SK-N-SH (cell line): ENCODE measurements around the gene PTCD2. TPM values are rescaled to one million over a fixed set of nuclear protein-coding genes. Genes with fewer than 3 reads are reported as not detected.

Experiments
- CTCF ChIA-PET: fragments of 300-600, 350-600 bp; formaldehyde crosslinking; extraction: SDS; loops from one replicate; lab custom pipeline; 2021; lab: Yijun Ruan, JAX
- POLR2A ChIA-PET: fragments of 350-600 bp; sonication (Branson Sonifier 250); formaldehyde crosslinking; extraction: SDS; loops from one replicate; lab custom pipeline; 2020; ENCODE audit warnings: antibody characterized with exemption, inconsistent platforms; lab: Yijun Ruan, JAX
- DNase-seq: peaks from one replicate; pipeline ENCODE4 v3.0.0; 2012
- H2AFZ ChIP-seq: fragments of 200-600 bp; sonication (generic); 2 replicates; pipeline ENCODE4 v1.8.1; 2016; ENCODE audit warnings: antibody characterized with exemption, mild to moderate bottlenecking, low read depth
- H3F3A ChIP-seq: fragments of 200-600 bp; sonication (generic); replicated peaks from 2 replicates; pipeline ENCODE3; 2016; ENCODE audit warnings: antibody characterized with exemption, mild to moderate bottlenecking; ENCODE audit not compliant: insufficient read depth
- H3K27ac ChIP-seq, 2 experiments: fragments of 200-500 bp in 1 of 2; fragments of 200-600 bp in 1 of 2; sonication (Bioruptor generic) in 1 of 2; sonication (generic), shearing (Covaris generic) in 1 of 2; 2 replicates each; pipeline versions ENCODE4 v1.5.1 to v1.6.1; 2014 to 2016; ENCODE audit warnings: low read depth in 2 of 2, inconsistent platforms in 1 of 2, low read length in 1 of 2, mild to moderate bottlenecking in 1 of 2, mixed read lengths in 1 of 2
- H3K27me3 ChIP-seq: fragments of 200-600 bp; sonication (generic), shearing (Covaris generic); 2 replicates; pipeline ENCODE4 v1.6.1; 2016; ENCODE audit warnings: mixed run types; ENCODE audit not compliant: insufficient read depth
- H3K36me3 ChIP-seq, 2 experiments: fragments of 200-500 bp in 1 of 2; fragments of 200-600 bp in 1 of 2; sonication (Bioruptor generic) in 1 of 2; sonication (generic) in 1 of 2; replicated peaks in 1 of 2; 2 replicates each; pipeline versions ENCODE3 to v1.5.1; 2014 to 2016; ENCODE audit warnings: low read length in 1 of 2, mild to moderate bottlenecking in 1 of 2; ENCODE audit not compliant: insufficient read depth in 2 of 2, control insufficient read depth in 1 of 2
- H3K4me1 ChIP-seq, 2 experiments: fragments of 200-500 bp in 1 of 2; fragments of 200-600 bp in 1 of 2; sonication (Bioruptor generic) in 1 of 2; sonication (generic), shearing (Covaris generic) in 1 of 2; 2 replicates each; pipeline versions ENCODE4 v1.5.1 to v1.6.1; 2014 to 2016; ENCODE audit warnings: low read depth in 1 of 2, low read length in 1 of 2, mixed run types in 1 of 2; ENCODE audit not compliant: insufficient read depth in 2 of 2, control insufficient read depth in 1 of 2
- H3K4me2 ChIP-seq: fragments of 200-600 bp; sonication (generic), shearing (Covaris generic); 2 replicates; pipeline ENCODE4 v1.6.1; 2017; ENCODE audit warnings: mixed run types
- H3K4me3 ChIP-seq, 2 experiments: fragments of 200-500 bp in 1 of 2; fragments of 200-600 bp in 1 of 2; sonication (Bioruptor generic) in 1 of 2; sonication (generic), shearing (Covaris generic) in 1 of 2; 2 replicates each; pipeline versions ENCODE4 v1.5.1 to v1.8.1; 2014 to 2016; ENCODE audit warnings: low read depth in 2 of 2, inconsistent platforms in 1 of 2, low read length in 1 of 2, mild to moderate bottlenecking in 1 of 2, mixed read lengths in 1 of 2, moderate library complexity in 1 of 2
- H3K79me2 ChIP-seq: fragments of 200-600 bp; sonication (generic); 2 replicates; pipeline ENCODE4 v1.8.1; 2017; ENCODE audit warnings: mild to moderate bottlenecking; ENCODE audit not compliant: insufficient read depth
- H3K9ac ChIP-seq: fragments of 200-600 bp; sonication (generic); 2 replicates; pipeline ENCODE4 v1.6.1; 2017; ENCODE audit warnings: mixed run types
- H3K9me2 ChIP-seq: fragments of 200-600 bp; sonication (generic); 2 replicates; pipeline ENCODE4 v1.6.1; 2017; ENCODE audit warnings: mixed run types
- H3K9me3 ChIP-seq: fragments of 200-600 bp; sonication (generic); 2 replicates; pipeline ENCODE4 v1.6.1; 2017; ENCODE audit warnings: mixed run types, mild to moderate bottlenecking, moderate library complexity
- H4K20me1 ChIP-seq: fragments of 200-600 bp; sonication (generic); 2 replicates; pipeline ENCODE4 v1.6.1; 2017; ENCODE audit warnings: mild to moderate bottlenecking, mixed run types; ENCODE audit not compliant: insufficient read depth
- CTCF ChIP-seq: fragments of 200-600 bp; sonication (generic); IDR thresholded peaks from 2 replicates; pipeline ENCODE4 v1.6.1; 2017; ENCODE audit warnings: antibody characterized with exemption, mild to moderate bottlenecking, moderate library complexity
- EZH2phosphoT487 ChIP-seq: fragments of 200-600 bp; sonication (generic); IDR thresholded peaks from 2 replicates; pipeline ENCODE4 v1.6.1; 2017; ENCODE audit warnings: low read depth, mixed run types, mild to moderate bottlenecking, antibody characterized with exemption, moderate library complexity, borderline replicate concordance
- FOSL2 ChIP-seq: IDR thresholded peaks from 2 replicates; pipeline ENCODE4 v1.4.0; 2012; ENCODE audit warnings: low read depth, mild to moderate bottlenecking, moderate library complexity, borderline replicate concordance
- FOXJ3 ChIP-seq: sonication (generic); formaldehyde crosslinking; IDR thresholded peaks from 2 replicates; pipeline ENCODE4 v1.5.1; 2020; ENCODE audit warnings: mild to moderate bottlenecking, missing genetic modification reagents
- IRF3 ChIP-seq: fragments of 150-350 bp; IDR thresholded peaks from 2 replicates; pipeline ENCODE4 v1.6.1; 2016; ENCODE audit warnings: mild to moderate bottlenecking, low read depth, low read length
- JUND ChIP-seq: IDR thresholded peaks from 2 replicates; pipeline ENCODE4 v1.4.0; 2012
- PBX3 ChIP-seq: IDR thresholded peaks from 2 replicates; pipeline ENCODE4; 2012
- RCOR1 ChIP-seq: fragments of 150-350 bp; IDR thresholded peaks from 2 replicates; pipeline ENCODE4 v1.6.1; 2017; ENCODE audit warnings: antibody characterized with exemption, low read length
- RFX5 ChIP-seq: IDR thresholded peaks from 2 replicates; pipeline ENCODE4 v1.6.1; 2012; ENCODE audit warnings: mild to moderate bottlenecking, improper control_type of control experiment, low read length
- RXRA ChIP-seq: IDR thresholded peaks from 2 replicates; pipeline ENCODE4 v1.4.0; 2012; ENCODE audit warnings: low read depth, mild to moderate bottlenecking, borderline replicate concordance
- SMC3 ChIP-seq: IDR thresholded peaks from 2 replicates; pipeline ENCODE4 v1.6.1; 2012; ENCODE audit warnings: low read depth, low read length, improper control_type of control experiment
- USF1 ChIP-seq: IDR thresholded peaks from 2 replicates; pipeline ENCODE4 v1.4.0; 2012; ENCODE audit warnings: low read depth, borderline replicate concordance
- USF2 ChIP-seq: fragments of 150-350 bp; IDR thresholded peaks from 2 replicates; pipeline ENCODE4 v1.6.1; 2017; ENCODE audit warnings: antibody characterized with exemption, low read length, low read depth, borderline replicate concordance
- WGBS: methylation state at CpG from one replicate; pipeline ENCODE4 v1.1.6; 2017; ENCODE audit warnings: low lambda C conversion rate; 5-methylcytosine and 5-hydroxymethylcytosine counted together
- polyA plus RNA-seq, 3 experiments: library from polyadenylated mRNA; depleted of rRNA; stranded (reverse); fragments of >200 nt; gene quantifications; 2 replicates each; pipeline ENCODE4 v1.2.3, GENCODE V29; 2012

The PTCD2 gene
- polyA plus RNA-seq, 1 of the 3 experiments (the other 2 are of a cell fraction): 6.7 TPM

- H3K9me3 ChIP-seq: no peaks in the 10 kb centered on the region
- DNase-seq: no peak
- no peaks in the 10 kb centered on the region for H3K9me2 ChIP-seq
- no peaks in the 10 kb centered on the region for H3K27me3 ChIP-seq
- H3K4me1 ChIP-seq: peaks cover 4 to 12% of the 10 kb centered on the region in 2 experiments; a peak in 3 of 4 replicates
- no peak overlapping the region for H3K9ac ChIP-seq
- no peak overlapping the region for H3K27ac ChIP-seq
- no peak overlapping the region for H2AFZ ChIP-seq
- H4K20me1 ChIP-seq: no peaks in the 10 kb centered on the region
- TF ChIP-seq IRF3 (no peak), CTCF (no peak), USF1 (no peak), SMC3 (no peak), RCOR1 (no peak), FOXJ3 (CRISPR knock-in tag) (no peak), FOSL2 (no peak), JUND (no peak), USF2 (no peak), RFX5 (no peak), EZH2phosphoT487 (no peak), PBX3 (no peak), RXRA (no peak)
- POLR2A ChIA-PET: no interaction called here
- WGBS: 90% methylated on average over 1 of the region's 1 CpG
- no peaks in the 10 kb centered on the region for H3K79me2 ChIP-seq
- H3K4me3 ChIP-seq: no peak overlapping the region
- no peak overlapping the region for H3K4me2 ChIP-seq
- peaks cover 15 to 27% of the 10 kb centered on the region in 2 experiments for H3K36me3 ChIP-seq
- CTCF ChIA-PET: no interaction called here
- H3F3A ChIP-seq: no peaks in the 10 kb centered on the region
Measured at GRCh38 chr5:72359886-72360285, 39.7 kb downstream of the PTCD2 start.
